H54 (cell line): Measurements from ENCODE around the gene LEPR.
"Not testable (repeated sequence)": the region's sequence is repeated elsewhere in the genome, so short reads cannot be mapped to it uniquely, and the experiment has no call there.

Experiments used
- DNase-seq: peaks from one replicate; pipeline ENCODE4 v3.0.0; 2011; ENCODE audit warnings: low spot score, mixed read lengths; ENCODE audit not compliant: insufficient read length
- FAIRE-seq: peaks from 3 replicates; lab custom pipeline; 2011; peaks lifted over from hg19 to GRCh38; lab: Jason Lieb, UNC
- POLR2A ChIP-seq: IDR thresholded peaks from 2 replicates; pipeline ENCODE4 v1.6.1; 2011; ENCODE audit warnings: low read depth, mild to moderate bottlenecking, low read length

LEPR gene

GRCh38 chr1:65420590-65421350 is at the start of gene LEPR, which contains the start of gene LEPROT:
LEPR (plus strand) TSS chr1:65420668; CDS start chr1:65565566, 144,898 bp downstream.
LEPROT (plus strand) TSS chr1:65420668; CDS start chr1:65420725, 57 bp downstream.
- DNase-seq (peak; percentile 45), FAIRE-seq (no peak)
- TF ChIP-seq POLR2A: peak; percentile 76; the same call in 1 of the 2 replicates

- TF ChIP-seq POLR2A: no peak
- DNase-seq (no peak), FAIRE-seq (no peak)
Observed at GRCh38 chr1:65371544-65371943, 48.9 kb upstream of the LEPR start.

GRCh38 chr1:65372557-65372956 is 47.9 kb upstream of the LEPR start:
- no peak for DNase-seq
- peak; percentile 61 for FAIRE-seq
- no peak for TF ChIP-seq POLR2A

DNA sequence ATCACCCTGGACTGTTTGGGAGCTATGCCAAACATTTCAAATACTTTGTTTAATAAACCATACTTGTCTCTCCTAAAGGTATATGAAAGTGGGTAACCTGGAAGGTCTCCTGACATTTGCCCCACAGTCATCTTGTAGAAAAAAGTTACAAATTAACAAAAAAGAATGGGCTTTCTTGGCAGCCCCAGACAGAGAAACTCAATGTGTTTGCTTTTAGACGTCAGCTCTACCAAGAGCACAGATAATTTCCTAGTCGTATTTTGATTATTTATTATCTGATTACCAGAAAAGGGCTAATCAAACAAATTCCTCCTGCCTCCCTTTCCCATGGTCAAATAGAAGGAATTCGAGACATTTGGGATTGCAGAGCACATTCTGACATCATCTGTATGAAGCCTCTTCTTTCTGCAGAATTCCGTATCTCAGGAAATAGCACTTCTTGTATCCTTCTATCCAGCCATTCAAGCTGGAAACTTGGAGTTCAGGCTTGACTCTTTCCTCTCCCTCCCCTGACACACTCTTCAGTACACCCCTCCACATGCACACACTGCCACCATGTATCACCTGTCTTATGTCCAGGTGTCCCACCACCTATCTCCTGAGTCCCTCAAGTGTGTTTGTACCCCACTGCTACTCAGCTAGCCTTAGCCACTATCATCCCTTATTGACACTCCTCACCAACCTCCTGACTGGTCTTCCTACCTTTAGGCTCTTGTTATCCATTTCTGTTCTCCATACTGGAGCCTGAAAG is 42.8 kb upstream of the LEPR start:
- FAIRE-seq (no peak), DNase-seq (no peak)
- TF ChIP-seq POLR2A: no peak

DNA sequence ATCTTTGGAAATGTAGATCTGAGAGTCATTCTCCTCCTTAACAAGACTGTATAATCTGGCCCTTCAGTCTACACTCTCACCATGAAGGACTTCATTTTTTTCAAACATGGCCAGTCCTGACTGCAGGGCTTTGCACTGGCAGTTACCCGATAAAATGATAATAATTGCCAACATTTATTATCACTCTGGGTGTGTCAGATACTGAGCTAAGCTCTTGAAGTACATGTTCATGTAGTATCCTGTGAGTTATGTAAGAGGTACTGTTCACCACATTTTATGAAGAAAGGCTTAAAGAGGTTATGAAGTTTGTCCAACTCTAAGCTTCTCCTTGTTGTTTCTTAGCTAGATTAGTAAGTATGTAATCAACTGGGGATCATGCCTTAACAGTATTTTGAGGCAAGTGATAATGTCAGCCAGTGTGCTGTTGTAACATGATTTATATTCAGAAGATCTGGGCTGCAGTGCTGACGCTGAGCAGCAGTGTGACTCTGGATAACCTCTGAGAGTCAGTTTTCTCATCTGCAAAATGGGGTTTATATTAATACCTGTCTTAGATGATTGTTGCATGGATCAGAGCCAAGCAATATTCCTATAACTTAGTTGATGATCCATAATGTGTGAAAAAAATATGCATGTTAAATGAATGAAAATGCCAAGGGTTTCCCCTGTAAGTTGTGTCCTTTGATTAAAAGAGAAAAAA is 42.1 kb upstream of the LEPR start:
- TF ChIP-seq POLR2A: no peak
- no peak for FAIRE-seq
- DNase-seq: no peak

DNA sequence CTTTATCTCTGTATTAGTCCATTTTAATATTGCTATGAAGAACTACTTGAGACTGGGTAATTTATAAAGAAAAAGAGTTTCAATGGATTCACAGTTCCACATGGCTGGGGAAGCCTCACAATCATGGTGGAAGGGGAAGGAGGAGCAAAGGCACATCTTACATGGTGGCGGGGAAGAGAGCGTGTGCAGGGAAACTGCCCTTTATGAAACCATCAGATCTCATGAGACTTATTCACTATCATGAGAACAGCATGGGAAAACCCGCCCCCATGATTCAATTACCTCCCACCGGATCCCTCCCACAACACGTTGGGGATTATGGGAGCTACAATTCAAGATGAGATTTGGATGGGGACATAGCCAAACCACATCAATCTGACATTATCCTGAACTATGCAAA is 36.0 kb upstream of the LEPR start:
- not testable (repeated sequence) for FAIRE-seq, DNase-seq

DNA sequence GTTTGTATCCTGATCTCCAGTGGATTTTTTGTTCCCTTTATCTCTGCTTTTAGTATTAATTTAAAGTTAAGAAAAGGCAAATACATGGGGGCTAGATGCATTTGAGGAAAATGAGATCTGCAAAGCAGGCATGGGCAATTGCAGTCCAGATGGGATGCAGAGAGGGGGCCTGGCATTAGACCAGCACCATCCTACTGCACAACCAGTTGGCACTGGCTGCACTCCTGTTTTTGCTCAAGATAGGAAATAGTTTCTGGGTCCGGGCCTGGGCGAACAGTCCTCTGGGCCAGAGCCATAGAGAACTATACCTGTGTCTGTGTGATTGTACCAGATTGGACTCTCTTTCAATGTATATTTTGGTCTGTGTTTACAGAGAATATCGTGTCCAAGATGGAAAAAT is 34.0 kb upstream of the LEPR start:
- no peak for DNase-seq
- TF ChIP-seq POLR2A: no peak
- FAIRE-seq: no peak

- no peak for FAIRE-seq
- DNase-seq: no peak
Observed at GRCh38 chr1:65387821-65388220, 32.6 kb upstream of the LEPR start.

DNA sequence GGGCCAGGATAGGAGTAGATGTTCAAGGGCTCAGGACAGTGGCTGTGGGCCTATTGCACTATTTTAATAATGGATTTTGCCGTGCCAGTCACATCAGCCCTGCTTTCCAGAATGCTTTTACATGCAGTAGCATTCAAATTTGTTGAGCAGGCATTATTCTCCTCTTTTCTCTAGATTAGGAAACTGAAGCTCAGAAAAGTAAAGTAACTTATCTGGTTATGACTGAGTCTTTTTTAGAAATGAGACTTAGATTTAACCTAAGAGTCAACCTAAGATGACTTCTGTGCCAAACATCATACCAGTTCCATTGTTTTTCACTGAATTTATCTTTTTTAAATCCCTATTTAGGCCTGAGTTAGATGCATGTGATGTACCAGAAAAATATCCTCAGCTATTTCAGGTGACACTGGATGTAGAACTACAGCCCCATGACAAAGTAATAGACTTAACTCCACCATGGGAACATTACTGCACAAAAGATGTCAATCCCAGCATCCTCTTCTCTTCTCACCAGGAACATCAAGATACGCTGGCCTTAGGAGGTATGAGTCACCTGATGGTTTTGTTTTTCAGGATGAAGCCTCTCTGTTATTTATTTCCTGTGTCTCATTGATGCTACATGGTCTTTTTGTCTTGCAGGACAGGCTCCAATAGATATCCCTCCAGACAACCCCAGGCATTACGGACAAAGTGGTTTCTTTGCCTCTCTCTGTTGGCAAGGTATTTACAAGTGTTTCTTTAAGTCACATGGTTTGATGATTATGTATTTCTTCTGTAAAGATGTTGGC is 31.4 kb upstream of the LEPR start:
- no peak for DNase-seq
- FAIRE-seq: no peak
- TF ChIP-seq POLR2A: no peak

More at GRCh38 chr1:65387821-65388220, 32.6 kb upstream of the LEPR start:
- no peak for TF ChIP-seq POLR2A

- FAIRE-seq (no peak), DNase-seq (no peak)
- no peak for TF ChIP-seq POLR2A
Observed at GRCh38 chr1:65392497-65392896, 28.0 kb upstream of the LEPR start.

DNA sequence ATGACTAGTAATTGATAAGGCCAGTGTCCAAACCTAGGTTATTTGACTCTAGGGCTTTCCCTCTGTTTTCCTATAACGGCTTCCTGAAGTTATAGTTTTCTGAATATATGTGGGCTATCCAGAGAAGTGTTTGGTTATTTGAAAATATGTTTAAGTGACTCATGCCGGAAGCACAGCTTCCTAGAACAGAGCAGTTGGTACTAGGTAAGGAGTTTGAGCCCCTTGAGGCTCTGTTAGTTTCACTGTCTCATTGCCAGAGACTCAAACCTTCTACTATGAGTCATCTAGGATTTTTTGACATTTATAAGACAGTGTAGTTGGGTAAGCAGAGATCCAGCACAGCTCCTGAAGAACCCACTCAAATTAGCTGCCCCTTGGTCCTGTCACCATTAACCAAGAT is 27.1 kb upstream of the LEPR start:
- FAIRE-seq: peak; percentile 36
- TF ChIP-seq POLR2A: no peak
- peak; percentile 30 for DNase-seq

DNA sequence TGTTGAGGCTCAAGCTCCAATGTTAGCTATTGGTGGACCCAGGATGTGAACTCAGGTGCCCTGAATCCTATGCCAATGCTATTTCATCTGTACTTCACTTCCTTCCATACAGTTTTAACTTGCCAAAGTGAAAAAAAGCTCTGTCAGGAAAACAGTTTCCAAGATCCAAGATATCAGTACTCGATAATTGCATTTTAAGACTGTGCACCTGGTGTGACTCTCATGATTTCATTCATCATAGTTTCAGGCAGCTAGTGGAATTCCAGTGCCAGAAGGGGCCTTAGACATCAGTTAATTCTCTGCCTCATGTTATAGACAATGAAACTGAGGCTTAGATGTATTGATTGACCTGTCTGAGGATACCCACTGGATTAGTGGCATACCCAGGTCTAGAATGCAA is 26.5 kb upstream of the LEPR start:
- no peak for DNase-seq
- TF ChIP-seq POLR2A: no peak
- no peak for FAIRE-seq

DNA sequence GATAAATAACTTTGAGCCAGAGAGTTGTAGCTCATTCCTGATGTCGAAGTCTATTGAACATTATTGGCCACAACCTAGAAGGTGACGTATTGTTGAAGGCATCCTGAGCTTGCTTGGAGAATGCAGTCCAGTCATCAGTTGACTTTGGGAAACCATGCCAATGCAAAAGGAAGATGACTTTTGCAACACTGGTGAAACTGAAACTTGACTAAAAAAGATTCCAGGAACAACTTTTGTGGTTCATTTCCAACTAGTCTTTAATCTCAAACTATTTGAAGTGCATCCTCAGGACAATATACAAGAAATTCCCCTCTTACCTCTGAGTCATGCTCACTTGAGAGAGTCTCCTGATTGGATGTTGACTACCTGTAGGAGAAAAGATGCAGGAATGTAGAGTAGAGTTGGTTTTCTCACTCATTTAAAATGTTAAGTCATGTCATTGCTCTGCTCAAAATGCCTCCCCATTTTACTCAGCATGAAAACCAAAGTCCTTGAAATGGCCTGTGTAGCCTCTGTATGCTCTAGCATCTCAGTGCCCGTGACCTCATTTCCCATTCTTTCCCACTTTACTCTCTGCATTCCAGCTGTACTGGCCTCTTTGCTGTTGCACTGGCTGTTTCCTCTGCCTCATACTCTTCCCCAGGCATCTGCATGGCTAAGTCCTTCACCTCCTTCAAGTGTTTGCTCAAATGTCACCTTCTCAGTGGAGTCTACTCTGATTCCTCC is 24.4 kb upstream of the LEPR start:
- DNase-seq: no peak
- no peak for TF ChIP-seq POLR2A
- peak; percentile 91 for FAIRE-seq
